H1 (cell line): Measurements from ENCODE around the gene IST1. TPM values are rescaled to one million over a fixed set of nuclear protein-coding genes. Genes with fewer than 3 reads are reported as not detected.

Experiments
- BRCA1 ChIP-seq: IDR thresholded peaks from 2 replicates; pipeline ENCODE4 v1.6.1; 2012; ENCODE audit warnings: low read depth, low read length, improper control_type of control experiment
- E2F6 ChIP-seq: IDR thresholded peaks from 2 replicates; pipeline ENCODE4 v1.6.1; 2012; ENCODE audit warnings: inconsistent platforms
- EZH2 ChIP-seq: fragments of 200-600 bp; sonication (generic); IDR thresholded peaks from 2 replicates; pipeline ENCODE4 v1.7.1; 2012; ENCODE audit warnings: low read depth, mild to moderate bottlenecking, moderate library complexity, low read length, inconsistent platforms; ENCODE audit not compliant: severe bottlenecking
- JUN ChIP-seq: IDR thresholded peaks from 2 replicates; pipeline ENCODE4 v1.6.1; 2011; ENCODE audit warnings: low read depth, mild to moderate bottlenecking, improper control_type of control experiment, low read length
- MAFK ChIP-seq: IDR thresholded peaks from 2 replicates; pipeline ENCODE4 v1.6.1; 2012; ENCODE audit warnings: low read depth, mild to moderate bottlenecking, improper control_type of control experiment, low read length
- POLR2A ChIP-seq, 2 experiments: IDR thresholded peaks; 1 replicate in 1 of 2; 2 replicates in 1 of 2; pipeline ENCODE4 v1.6.1; 2011; ENCODE audit warnings: low read depth in 2 of 2, low read length in 2 of 2, mild to moderate bottlenecking in 2 of 2; ENCODE audit errors: control extremely low read depth in 1 of 2
- RAD21 ChIP-seq, 2 experiments: IDR thresholded peaks in 1 of 2; conservative IDR thresholded peaks in 1 of 2; 2 replicates each; pipeline ENCODE4 v1.6.1; 2011; ENCODE audit warnings: low read depth in 2 of 2, low read length in 2 of 2, improper control_type of control experiment in 1 of 2, inconsistent platforms in 1 of 2, mild to moderate bottlenecking in 1 of 2, moderate library complexity in 1 of 2
- RBBP5 ChIP-seq: IDR thresholded peaks from 2 replicates; pipeline ENCODE4 v1.7.1; 2012; ENCODE audit warnings: low read depth, mild to moderate bottlenecking, inconsistent platforms, low read length, moderate library complexity, borderline replicate concordance
- SRF ChIP-seq: IDR thresholded peaks from 2 replicates; pipeline ENCODE4 v1.6.1; 2011; ENCODE audit warnings: mild to moderate bottlenecking, low read depth, low read length, moderate library complexity
- USF2 ChIP-seq: IDR thresholded peaks from 2 replicates; pipeline ENCODE4 v1.6.1; 2011; ENCODE audit warnings: low read length, improper control_type of control experiment
- polyA plus RNA-seq, 7 experiments: library from polyadenylated mRNA; depleted of rRNA in 3 of 7; stranded (reverse) in 5 of 7; unstranded in 2 of 7; fragments of >200 nt in 5 of 7; fragments of 200-250 nt in 2 of 7; gene quantifications; 1 replicate in 5 of 7; 2 replicates in 1 of 7; 4 replicates in 1 of 7; pipeline versions ENCODE4 v1.2.1 to v1.2.3, GENCODE V29; 2011 to 2013; ENCODE audit warnings: missing spikeins in 2 of 7, mixed read lengths in 2 of 7
- total RNA-seq: library from RNA; stranded (reverse); fragmentation: NEBNext Ultra II Directional; extraction: Animal tissue kit (Norgen Biotek cat#: 25700); gene quantifications from 2 replicates; pipeline ENCODE4 v1.2.1, GENCODE V29; 2021

Gene IST1
- total and polyA plus RNA-seq, 2 of the 8 experiments (the other 6 are each of a cell fraction or from before 2014, with no cell fraction given): 190 to 248 TPM

GRCh38 chr16:71855937-71856662, 39.2 kb upstream of the IST1 start (continued):
- TF ChIP-seq RAD21 (IDR thresholded peaks at IDR 0.05 in 1 of 2, conservative IDR thresholded peaks at IDR 0.05 in 1 of 2; ENCODE audit: low read depth in 2 of 2, low read length in 2 of 2): no peak
- TF ChIP-seq RBBP5: no peak
- TF ChIP-seq SRF: no peak
- TF ChIP-seq USF2: no peak
- no peak for TF ChIP-seq MAFK
- TF ChIP-seq EZH2: no peak
- no peak for TF ChIP-seq JUN
- no peak for TF ChIP-seq POLR2A (IDR thresholded peaks at IDR 0.05; ENCODE audit: control extremely low read depth in 1 of 2, low read depth in 2 of 2, low read length in 2 of 2)
- no peak for TF ChIP-seq E2F6
- no peak for TF ChIP-seq BRCA1
